GM21723 (cell line): ENCODE data around the gene CSNK2A3.
"Not testable (repeated sequence)": the region's sequence is repeated elsewhere in the genome, so short reads cannot be mapped to it uniquely, and the experiment has no call there.

Source experiments
- ATAC-seq: cut with Tn5 transposase; IDR thresholded peaks from one replicate; pipeline ENCODE4 v1.9.1; 2021; ENCODE audit warnings: mild to moderate bottlenecking, moderate library complexity; ENCODE audit not compliant: unreplicated experiment

The CSNK2A3 gene

DNA sequence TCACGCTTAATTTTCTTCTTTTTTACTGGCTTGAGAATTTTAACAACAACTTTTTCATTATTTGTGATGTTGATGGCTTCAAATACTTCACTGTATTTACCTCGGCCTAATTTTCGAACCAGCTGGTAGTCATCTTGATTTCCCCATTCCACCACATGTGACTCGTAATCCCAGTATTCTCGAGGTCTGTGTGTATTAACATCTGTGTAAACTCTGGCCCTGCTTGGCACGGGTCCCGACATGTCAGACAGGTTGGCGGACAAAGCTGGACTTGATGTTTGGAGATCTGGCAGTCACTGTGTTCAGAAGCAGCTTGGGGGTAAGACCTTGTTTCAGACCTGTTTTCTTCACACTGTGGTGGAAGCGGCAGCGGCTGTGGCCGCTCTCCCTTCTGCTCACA is at the start of gene CSNK2A3:
TSS of gene CSNK2A3 (minus strand) at position 373 of the 400 bp plus-strand sequence. CDS start at position 242, 131 bp downstream.
- not testable (repeated sequence) for ATAC-seq

DNA sequence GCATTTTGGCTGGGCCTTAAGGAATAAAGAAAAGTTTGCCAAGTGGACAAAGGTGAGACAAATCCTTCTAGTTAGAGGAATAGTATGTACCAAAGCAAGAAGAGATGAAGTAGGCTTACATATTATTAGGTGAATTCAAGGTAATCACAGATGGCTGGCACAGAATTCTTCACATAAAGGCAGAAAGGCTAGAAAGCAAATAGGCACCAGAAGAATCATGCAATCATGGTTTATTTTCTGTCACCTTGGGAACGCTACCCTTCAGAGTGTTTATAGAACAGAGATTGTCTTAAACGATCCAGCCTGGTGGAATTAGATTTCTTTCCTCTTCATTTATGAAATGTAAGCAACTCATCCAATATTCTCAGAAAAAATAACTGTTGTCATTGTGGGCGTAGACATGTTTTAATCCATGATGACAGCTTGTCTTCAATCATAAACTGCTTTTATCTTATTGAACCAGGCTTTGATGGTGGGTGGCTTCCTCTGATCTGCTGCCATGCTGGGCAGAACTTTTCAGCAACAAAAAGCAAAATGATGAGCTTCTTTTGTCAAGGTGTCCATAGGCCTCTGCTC is 49.0 kb upstream of the CSNK2A3 start:
- ATAC-seq: no peak

DNA sequence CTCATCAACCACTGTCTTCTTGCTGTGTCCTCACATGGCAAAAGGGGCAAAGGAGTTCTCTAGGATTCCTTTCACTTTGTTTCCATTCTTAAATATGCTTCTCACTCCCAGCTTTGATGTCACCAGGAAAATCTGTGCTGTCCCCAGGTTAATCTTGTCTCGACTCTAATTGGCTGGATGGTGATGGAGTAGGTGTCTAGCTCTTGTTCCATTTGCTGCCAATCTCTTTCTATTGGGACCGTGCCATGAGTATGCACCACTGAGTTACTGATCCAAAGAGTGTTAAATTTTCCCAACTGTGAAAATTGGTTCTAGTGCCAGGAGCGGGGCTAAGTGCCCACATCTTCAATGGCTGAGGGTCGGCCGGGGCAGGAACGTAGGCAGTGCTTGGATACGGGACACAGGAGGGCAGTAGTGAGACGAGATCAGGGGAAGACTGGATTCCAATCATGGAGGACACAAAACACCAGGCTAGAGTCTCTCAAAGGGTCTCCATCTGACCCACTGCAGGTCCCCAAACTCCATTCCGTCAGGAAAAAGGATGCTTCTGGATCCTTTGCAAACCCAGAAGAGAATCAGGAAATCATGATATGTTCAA is 47.7 kb upstream of the CSNK2A3 start:
- ATAC-seq: no peak

DNA sequence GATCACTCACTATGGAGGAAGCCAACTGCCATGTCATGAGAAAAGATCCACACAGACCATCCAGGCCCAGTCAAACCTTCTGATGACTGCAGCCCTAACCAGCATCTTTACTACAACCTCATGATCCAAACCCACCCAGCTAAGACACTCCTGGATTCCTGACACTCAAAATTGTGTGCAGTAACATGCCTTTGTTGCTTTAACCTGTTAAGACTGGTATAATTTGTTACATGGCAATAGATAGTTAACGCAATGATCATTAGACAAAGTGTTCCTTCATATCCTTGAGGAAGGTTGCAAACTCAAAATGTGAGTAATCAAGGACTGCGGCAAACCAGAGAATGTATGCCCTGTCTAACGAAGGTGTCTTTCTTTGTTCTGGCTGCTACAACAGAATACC is 47.1 kb upstream of the CSNK2A3 start:
- ATAC-seq: no peak

DNA sequence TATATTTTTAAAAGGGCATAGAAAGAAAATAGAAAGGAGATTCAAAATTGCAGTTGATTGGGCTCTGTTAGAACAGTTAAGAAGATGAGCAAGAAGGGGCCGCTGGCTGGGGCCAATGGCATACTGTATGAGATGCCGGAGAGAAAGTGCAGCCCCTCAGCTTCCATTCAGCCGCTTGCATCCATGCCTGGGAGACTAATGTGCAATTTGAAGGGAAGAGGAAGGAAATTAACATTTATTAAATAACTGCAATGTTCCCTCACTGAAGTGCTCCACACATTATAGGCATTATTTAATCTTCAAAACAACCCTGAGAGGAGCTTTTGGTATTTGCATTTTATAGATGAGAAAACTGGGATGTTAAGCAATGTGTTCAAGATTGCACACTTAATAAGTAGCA is 44.7 kb upstream of the CSNK2A3 start:
- ATAC-seq: no peak

DNA sequence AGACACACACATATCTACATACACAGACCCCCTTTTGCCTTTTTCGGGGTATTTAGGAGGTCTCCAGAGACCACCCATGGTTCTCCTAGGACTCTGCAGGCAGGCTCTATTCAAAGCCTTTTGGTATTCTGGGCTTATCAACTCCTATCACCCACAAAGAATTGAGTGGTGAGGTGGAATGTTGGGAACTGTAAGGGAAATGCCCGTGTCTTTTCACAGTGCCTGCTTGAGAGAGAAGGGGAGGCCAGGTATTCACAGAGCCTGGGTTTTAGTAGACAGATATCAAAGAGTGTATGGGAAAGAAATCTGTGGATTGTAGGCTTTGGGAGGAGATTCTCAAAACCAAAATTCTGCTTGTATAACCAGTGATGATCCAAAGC is 44.0 kb upstream of the CSNK2A3 start:
- no peak for ATAC-seq

DNA sequence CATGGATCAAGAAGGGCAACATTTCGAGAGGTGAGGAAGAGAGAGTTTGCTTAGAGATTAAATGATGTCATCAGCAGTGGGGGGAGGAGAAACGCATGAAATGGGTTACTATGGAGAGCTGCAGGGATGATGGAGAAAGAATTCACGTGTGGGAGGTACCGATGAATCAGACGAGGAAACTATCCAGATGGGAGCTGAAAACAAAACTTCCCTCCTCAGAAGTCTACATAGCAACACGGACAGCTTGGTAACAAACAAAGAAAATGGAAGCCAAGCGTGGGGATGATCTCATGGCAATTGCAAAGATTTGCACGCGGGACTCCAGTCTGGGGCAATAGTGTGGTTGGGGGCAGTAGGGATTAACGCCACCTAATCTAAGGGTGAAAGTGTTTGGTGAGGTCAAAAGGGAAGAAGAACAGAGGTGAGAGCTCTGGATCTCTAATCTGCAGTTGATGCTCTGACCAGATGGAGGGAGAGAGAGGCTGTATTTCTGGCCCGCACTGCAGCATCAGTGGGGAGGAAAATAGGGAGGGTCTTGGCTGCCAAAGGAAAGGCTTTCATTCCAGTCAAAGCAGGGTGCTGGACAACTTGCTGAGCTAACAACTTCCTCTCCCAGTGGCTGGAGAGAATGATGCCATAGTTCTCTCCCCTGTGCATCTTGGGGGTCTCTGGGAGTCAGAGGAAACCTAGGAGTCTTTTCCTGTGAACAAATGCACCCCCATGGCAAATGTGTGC is 43.4 kb upstream of the CSNK2A3 start:
- ATAC-seq: no peak

DNA sequence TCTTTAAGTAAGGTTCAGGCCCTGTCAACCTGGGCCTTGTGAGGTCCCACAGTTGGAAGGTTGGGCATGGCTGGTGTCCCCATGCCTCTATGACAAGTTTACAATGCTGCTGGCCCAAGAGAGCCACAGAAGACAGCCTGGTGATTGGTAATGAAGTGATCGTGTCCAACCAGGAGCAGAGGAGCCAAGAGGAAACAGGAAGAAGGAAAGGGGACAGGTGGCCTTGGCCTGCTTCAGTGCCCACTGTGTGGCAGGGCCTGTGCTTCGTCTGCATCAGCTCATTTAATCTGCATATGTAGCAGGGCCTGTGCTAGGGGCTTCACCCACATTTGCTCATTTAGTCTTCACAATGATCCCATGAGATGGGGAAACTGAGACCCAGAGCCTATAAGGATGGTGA is 42.1 kb upstream of the CSNK2A3 start:
- no peak for ATAC-seq

DNA sequence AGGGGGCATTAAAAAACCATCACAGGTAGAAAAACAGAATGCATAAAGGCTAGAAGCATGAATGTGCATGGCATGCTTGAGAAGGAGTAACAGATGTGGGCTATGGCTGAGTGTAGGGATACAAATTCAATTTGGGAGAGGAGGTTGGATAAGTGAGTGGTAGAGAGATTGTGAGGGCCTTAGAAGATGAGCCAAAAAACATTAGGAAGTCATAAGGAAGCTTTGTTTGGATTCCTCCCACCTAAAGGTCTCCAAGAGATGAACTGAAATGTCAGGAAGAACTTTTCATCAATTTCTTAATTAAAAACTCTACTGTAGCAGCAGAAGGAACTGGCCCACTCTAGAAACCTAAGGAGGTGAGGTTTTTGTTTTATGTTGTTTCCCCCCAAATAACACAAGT is 41.2 kb upstream of the CSNK2A3 start:
- no peak for ATAC-seq

DNA sequence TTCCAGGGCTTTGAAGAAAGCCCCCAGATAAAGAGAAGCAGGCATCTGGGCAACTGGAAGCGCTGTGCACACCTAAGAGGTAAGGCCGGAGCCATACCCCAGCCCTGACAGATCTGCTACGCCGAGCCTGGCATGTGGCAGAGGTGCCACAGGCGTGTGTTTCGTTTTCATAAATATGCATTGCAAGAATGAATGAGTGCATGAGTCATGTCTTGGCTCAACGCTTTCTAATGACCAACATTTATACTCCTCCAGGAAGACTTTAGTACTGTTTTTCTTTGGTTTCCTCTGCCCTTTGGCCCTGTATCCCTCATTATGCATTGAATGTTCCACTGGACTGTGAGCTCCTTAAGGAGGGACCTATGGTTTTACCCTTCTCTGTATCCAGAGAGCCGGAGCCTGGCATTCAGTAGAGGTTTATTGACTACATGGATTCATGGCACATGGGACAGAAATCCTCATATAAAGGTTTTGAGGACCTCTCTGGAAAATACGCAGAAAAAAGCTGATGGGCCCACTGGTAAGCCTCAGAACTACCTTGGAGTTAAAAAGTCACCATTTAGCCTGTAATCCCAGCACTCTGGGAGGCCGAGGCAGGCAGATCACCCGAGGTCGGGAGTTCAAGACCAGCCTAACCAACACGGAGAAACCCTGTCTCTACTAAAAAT is 38.9 kb upstream of the CSNK2A3 start:
- no peak for ATAC-seq

DNA sequence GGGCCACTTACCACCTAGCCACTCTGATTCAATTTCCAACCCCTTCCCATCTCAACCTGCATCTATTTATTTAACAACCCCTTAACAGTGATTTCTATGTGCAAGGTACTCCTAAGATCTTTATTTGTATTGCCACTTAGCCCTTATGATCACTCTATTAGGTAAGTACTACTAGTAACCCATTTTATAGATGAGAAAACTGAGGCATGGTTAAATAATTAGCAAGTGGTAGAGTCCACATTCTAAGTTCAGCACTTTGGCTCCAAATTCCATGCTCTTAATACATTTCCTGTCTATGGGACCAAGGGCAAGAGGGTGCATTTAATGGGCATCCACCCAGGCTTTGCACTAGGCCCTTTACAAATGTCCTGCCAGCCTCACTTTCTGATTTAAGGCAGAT is 38.1 kb upstream of the CSNK2A3 start:
- ATAC-seq: no peak

DNA sequence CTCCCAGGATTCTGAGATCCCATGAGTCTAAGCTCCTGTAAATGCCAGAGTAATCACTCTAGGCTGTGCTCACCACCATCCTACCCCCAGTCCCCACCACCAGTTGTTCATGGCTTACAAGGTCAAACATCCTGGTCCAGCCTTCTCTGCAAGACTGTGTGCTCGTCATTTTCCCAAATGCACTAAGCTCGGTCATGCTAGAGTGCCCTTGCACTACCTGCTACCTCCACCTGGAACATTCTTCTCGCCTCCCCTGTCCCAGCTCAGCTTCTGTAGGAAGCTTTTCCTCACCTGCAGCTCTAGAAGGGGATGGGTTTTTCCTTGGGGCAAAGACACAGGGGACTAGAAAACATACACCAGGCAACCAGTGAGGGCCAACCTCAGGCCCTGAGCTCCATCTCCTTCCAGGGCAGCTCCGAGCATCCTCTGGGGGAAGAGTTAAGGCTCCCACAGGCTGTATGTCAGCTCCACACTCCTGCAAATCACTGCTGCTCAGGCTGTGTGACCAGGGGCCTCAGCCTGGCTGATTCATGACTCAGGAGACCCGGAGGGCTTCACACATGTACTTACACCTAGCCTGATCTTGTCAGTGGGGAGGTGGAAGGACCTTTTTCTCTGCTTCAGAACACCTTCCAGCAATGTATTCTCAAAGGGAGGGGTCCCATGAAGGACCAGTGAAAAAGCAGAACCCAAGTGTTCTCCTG is 37.2 kb upstream of the CSNK2A3 start:
- no peak for ATAC-seq

DNA sequence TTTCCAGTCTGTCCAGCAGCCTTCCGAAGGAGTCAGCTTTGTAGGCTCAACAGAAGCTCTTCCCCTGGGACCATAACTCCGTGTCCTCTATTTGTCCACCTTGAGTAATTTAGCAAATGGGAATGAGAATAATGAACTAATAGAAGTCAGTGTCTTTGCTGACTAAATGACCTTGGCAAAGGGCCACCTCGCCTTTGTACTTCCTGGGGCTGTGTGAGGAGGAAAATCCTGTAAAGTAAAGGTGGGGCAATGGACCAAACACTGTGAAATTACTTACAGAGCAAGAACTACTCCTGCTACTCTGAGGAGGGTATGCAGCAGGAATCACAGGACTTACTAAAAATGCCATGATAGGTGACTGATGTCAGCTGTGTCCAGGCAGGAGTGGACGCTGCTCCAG is 36.2 kb upstream of the CSNK2A3 start:
- no peak for ATAC-seq

DNA sequence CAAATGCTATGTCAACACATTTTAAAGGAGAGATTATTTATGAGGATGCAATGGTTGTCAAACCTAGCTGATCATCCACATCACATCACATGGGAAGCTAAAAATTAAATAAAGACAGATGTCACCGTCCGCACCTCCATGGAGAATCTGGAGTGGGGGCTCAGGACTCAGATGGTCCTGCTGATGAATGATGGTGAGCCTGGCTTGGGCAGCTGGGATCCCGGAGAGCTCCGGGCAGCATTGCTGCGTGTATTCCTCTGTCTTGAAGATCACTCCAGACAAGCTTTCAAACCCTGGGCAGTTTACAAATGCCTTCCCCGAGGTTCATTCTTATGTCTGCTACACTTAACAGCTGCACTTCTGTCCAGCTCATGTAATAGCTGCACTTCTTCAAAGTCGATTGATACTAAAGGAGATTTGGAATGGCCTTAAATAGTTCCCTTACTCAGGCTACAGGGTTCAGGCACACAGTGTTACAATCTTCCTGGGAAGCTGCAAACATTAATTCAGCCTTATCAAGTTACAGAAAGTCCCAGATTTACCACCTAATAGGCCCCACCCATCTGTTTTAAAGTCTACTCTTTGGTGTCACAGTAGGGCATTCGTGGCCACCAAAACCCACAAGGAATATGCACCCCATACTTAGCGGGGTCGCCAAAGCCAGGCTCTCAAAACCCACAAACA is 34.7 kb upstream of the CSNK2A3 start:
- no peak for ATAC-seq

DNA sequence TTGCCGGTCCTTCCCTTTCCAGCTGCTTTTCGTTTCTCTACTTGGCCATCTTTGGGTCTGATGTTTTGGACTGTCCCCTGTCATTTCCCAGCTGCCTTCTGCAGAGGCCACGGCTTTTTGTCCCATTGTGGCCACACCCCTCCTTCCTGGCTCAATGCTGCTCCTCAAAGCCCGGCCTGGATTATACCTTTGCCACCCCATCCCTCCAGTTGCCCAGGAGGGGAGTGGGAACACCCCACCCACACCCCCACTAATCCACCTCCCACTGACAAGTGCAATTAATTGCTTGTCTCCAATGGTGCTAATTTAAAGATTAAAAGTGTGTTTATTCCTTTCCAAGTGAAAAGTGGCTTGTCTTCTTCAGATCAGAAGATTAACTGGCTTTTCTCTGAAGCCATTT is 34.2 kb upstream of the CSNK2A3 start:
- ATAC-seq: no peak

DNA sequence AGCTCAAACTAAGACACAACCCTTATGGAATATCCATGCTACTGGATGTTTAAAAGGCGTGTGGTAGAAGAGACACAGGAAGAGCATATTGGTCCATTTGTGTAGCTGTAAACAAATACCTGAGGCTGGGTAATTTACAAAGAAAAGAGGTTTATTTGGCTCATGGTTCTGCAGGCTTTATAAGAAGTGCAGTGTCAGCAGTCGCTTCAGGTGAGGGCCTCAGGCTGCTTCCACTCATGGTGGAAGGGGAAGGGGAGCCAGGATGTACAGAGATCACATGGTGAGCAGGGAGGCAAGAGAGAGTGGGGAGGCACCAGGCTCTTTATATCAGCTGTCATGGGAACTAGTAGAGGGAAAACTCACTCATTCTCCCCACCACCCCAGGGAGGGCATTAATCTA is 31.8 kb upstream of the CSNK2A3 start:
- ATAC-seq: no peak

DNA sequence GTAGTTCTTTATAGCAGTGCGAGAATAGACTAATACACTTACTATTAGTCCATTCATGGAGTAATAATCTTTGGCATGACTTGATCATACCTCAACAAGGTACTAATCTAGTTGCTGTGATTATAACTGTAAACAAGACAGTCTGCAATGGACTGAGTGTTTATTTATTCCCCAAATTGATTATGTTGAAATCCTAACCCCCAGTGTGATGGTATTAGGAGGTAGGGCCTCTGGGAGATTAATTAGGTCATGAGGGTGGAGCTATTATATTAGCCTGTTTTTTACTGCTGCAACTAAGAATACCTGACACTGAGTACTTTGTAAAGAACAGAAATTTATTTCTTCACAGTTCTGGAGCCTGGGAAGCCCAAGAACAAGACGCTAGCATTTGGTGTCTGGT is 30.9 kb upstream of the CSNK2A3 start:
- no peak for ATAC-seq

DNA sequence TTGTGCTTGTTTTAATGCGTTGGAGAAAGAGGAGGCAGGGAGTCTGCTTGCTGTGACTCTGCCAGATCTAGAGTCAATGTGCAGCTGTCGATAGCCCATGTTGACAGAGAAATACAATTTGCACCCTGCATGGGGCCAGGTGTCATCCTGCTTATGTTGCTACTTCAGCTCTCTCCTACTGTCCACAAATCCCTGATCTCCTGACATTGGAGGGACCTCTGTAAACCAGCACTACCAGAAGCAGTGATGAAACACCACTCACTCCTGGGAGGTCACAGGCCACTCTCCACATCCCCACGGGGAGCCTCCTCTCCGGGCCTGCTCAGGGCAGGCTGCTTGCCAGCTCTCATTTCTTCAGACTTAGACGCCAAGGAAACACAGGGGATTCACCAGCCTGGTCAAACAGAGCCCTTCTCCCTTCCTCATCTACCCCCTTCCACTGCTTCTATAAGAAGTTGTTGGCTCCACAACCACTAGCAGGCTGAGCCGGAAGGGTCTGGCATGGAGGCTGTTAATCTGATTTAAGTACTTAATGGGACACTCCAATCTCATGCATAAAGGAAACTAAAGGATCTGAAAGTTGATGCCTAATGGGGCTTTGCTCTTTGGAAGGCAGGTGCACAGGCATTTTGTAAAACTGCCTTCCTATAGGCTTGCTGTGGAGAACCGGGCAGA is 29.9 kb upstream of the CSNK2A3 start:
- ATAC-seq: no peak

DNA sequence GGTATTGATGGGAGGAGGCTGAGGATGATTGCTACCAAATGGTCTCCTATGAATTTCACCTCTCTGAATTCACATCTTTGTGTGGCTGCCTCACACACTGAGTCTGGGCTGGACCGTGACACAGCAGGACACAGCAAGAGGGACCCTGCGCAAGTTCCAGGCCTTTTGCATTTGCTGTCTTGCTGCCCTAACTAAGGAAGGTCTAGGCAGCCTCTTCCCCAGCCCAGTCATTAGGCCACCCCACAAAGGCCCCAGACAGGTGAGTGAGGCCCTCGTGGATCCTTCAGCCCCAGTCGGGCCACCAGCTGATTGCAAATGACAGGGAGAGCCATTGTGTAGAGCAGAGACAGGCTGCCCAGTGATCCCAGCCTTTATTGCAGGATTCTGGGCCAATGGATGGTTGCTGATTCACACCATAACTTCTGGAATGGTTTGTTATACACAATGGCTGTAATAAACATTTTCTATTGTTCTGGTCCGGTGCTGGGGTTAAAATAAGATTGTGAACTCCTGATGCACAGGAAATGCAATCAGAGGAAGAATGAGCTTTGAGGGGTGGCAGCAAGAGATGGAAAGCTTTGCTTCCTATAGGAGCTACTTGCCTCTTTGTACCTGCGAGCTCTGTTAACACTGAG is 28.5 kb upstream of the CSNK2A3 start:
- no peak for ATAC-seq

DNA sequence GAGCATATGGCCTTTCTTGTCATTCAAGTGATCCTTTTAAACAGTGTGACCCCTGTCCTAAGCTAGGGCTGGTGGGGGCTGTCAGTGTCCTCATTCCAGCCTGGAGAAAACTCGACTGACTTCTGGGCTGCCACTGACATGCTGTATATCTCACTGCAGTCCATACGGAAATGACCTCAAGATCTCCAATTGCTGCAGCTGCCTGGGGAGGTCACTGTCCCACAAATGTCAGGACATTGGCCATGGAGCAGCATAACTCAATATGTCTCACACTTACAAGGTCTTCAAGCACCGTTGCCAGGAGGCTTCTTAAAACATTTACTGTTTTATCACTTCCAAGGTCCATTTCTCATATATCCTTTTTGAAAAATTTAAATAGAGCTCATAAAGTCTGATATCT is 27.8 kb upstream of the CSNK2A3 start:
- no peak for ATAC-seq
